SK-N-MC (cell line): Measurements from ENCODE around the gene AFF3.

Experiments
- EZH2 ChIP-seq: fragments of 200-600 bp; sonication (generic); IDR thresholded peaks from one replicate; pipeline ENCODE4 v1.6.1; 2017; ENCODE audit warnings: antibody characterized with exemption
- POLR2AphosphoS5 ChIP-seq: IDR thresholded peaks from 2 replicates; pipeline ENCODE4 v1.6.1; 2012; ENCODE audit warnings: mild to moderate bottlenecking, low read depth, low read length, borderline replicate concordance

GRCh38 chr2:99863903-99864270, 278.5 kb downstream of the AFF3 start:
- TF ChIP-seq POLR2AphosphoS5 (no peak), EZH2 (no peak)
